ENCODE measurements around the gene TYK2. TPM values are rescaled to one million over a fixed set of nuclear protein-coding genes. Genes with fewer than 3 reads are reported as not detected.

TYK2 gene
- total and polyA plus RNA-seq, 9 of the 15 experiments (the other 6 are each of a cell fraction or from before 2014, with no cell fraction given) = 15.0 to 182 (median 85.9) TPM

GRCh38 chr19:10424011-10424637 lies 43.8 kb upstream of the TYK2 start (continued):
- TF ChIP-seq ZNF584 (CRISPR knock-in tag; IDR thresholded peaks at IDR 0.05; ENCODE audit: low read depth) (no peak), MTA1 (IDR thresholded peaks at IDR 0.05; ENCODE audit: borderline replicate concordance) (peak; percentile 72; the same call in 1 of the 2 replicates), ETV5 (CRISPR knock-in tag; IDR thresholded peaks at IDR 0.05; ENCODE audit: low read depth) (peak; percentile 60; the same call in 1 of the 2 replicates), ZKSCAN8 (CRISPR knock-in tag; IDR thresholded peaks at IDR 0.05) (no peak), TRIM24 (IDR thresholded peaks at IDR 0.05) (peak in 1 of 2 experiments; percentile 37; a peak in 1 of 4 replicates), RAD21 (CRISPR knock-in tag; conservative IDR thresholded peaks at IDR 0.05 in 1 of 2, IDR thresholded peaks at IDR 0.05 in 1 of 2) (peak; percentile 52 to 66), KLF13 (tag; IDR thresholded peaks at IDR 0.05; ENCODE audit: borderline replicate concordance, low read depth) (peak; percentile 13; the same call in 1 of the 2 replicates), E2F5 (CRISPR knock-in tag; IDR thresholded peaks at IDR 0.05) (no peak), CREM (IDR thresholded peaks at IDR 0.05; ENCODE audit: low read depth) (peak; percentile 59), ZNF764 (CRISPR knock-in tag; IDR thresholded peaks at IDR 0.05; ENCODE audit: low read depth) (no peak), BCLAF1 (IDR thresholded peaks at IDR 0.05; ENCODE audit: borderline replicate concordance in 1 of 2, control insufficient read depth in 1 of 2, low read depth in 2 of 2, low read length in 1 of 2) (0 out of 4 replicates have a peak, but pooled peaks of 1 of the 2 experiments have one; percentile 52), HLTF (IDR thresholded peaks at IDR 0.05) (no peak), ETV6 (IDR thresholded peaks at IDR 0.05; ENCODE audit: borderline replicate concordance in 1 of 2, low read depth in 2 of 2, low read length in 1 of 2) (no peak), ETV6 (CRISPR knock-in tag; IDR thresholded peaks at IDR 0.05; ENCODE audit: borderline replicate concordance) (no peak), GATAD2B (IDR thresholded peaks at IDR 0.05; ENCODE audit: borderline replicate concordance) (0 out of 2 replicates have a peak, but pooled peaks have one; percentile 28), PRDM10 (IDR thresholded peaks at IDR 0.05; ENCODE audit: partially characterized antibody) (peak; percentile 86), RBFOX2 (IDR thresholded peaks at IDR 0.05; ENCODE audit: low read depth, low read length) (peak; percentile 77), MYC (IDR thresholded peaks at IDR 0.05; ENCODE audit: low read depth, low read length) (peak; percentile 67; the same call in 1 of the 2 replicates), MYC (CRISPR knock-in tag; IDR thresholded peaks at IDR 0.05; ENCODE audit: borderline replicate concordance, low read depth) (no peak), HDAC8 (tag; IDR thresholded peaks at IDR 0.05) (0 out of 2 replicates have a peak, but pooled peaks have one; percentile 24)

Measured in K562 (cell line).